ENCODE measurements around the gene ENC1.

The ENC1 gene

DNA sequence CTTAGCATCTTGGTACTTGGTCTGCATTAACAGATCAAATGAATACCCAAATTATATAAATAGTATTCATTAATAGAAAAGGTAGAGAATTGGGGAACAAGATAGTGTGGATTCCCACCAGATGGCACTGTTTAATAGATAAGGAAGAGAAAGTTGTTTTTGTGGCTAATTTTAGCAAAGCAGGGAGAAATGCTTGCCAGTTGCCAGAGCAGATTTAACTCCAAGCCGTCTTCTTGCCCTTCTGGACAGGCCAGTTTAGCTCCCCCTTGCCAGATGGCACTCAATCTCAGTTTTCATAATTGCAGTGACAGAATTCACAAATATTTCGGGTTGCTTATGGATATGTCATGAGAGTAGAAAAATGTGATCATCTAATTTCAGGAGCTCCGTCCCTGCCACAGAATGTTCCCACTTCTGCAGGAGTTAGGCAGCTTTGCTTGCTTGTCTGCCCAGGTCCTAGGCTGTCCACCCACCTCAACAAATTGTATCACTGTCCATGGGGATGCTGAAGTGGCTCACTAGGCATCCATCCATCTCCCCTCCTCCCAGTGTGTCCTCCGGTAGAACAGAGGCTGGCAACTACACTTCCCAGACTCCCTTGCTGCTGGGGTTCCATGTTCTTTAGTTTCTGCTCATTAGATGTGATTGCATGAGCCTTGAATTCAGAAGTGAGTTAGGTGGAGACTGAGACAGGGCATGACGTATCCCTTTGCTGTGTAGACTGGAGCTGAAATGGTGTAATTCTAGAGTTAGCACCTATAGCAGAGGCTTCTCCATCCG is 32.7 kb upstream of the ENC1 start:
- ATAC-seq (ENCODE audit: insufficient read depth, low read depth) (no peak; the same call in 2 of the 3 replicates), DNase-seq (no peak)
- Histone ChIP-seq H3K9ac (ENCODE audit: low read depth, low read length) (no peak overlapping the region), H4K20me1 (ENCODE audit: insufficient read depth, low read length) (no peaks in the 10 kb centered on the region), H3K9me3 (ENCODE audit: insufficient read depth, low read length, severe bottlenecking) (peaks cover 10% of the 10 kb centered on the region), H3K4me3 (ENCODE audit: low read depth in 1 of 2, low read length in 2 of 2) (no peak overlapping the region), H3K4me2 (ENCODE audit: insufficient read depth, low read length) (no peak overlapping the region), H3K27me3 (ENCODE audit: insufficient read depth, low read length, poor library complexity) (peaks cover 8% of the 10 kb centered on the region), H3K27ac (ENCODE audit: low read length) (no peak overlapping the region), H3K36me3 (ENCODE audit: insufficient read depth, low read length) (no peaks in the 10 kb centered on the region), H3K79me2 (ENCODE audit: insufficient read depth, low read length) (no peaks in the 10 kb centered on the region), H2AFZ (ENCODE audit: low read depth, low read length) (no peak overlapping the region), H3K4me1 (ENCODE audit: insufficient read depth, low read length) (no peaks in the 10 kb centered on the region)
- TF ChIP-seq, protein P1, sequence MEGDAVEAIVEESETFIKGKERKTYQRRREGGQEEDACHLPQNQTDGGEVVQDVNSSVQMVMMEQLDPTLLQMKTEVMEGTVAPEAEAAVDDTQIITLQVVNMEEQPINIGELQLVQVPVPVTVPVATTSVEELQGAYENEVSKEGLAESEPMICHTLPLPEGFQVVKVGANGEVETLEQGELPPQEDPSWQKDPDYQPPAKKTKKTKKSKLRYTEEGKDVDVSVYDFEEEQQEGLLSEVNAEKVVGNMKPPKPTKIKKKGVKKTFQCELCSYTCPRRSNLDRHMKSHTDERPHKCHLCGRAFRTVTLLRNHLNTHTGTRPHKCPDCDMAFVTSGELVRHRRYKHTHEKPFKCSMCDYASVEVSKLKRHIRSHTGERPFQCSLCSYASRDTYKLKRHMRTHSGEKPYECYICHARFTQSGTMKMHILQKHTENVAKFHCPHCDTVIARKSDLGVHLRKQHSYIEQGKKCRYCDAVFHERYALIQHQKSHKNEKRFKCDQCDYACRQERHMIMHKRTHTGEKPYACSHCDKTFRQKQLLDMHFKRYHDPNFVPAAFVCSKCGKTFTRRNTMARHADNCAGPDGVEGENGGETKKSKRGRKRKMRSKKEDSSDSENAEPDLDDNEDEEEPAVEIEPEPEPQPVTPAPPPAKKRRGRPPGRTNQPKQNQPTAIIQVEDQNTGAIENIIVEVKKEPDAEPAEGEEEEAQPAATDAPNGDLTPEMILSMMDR (IDR thresholded peaks at IDR 0.05; ENCODE audit: borderline replicate concordance, extremely low read depth, low read length, poor library complexity, severe bottlenecking), result peak; percentile 60
- no peak for TF ChIP-seq EZH2 (IDR thresholded peaks at IDR 0.05; ENCODE audit: borderline replicate concordance, low read depth, low read length, severe bottlenecking)

DNA sequence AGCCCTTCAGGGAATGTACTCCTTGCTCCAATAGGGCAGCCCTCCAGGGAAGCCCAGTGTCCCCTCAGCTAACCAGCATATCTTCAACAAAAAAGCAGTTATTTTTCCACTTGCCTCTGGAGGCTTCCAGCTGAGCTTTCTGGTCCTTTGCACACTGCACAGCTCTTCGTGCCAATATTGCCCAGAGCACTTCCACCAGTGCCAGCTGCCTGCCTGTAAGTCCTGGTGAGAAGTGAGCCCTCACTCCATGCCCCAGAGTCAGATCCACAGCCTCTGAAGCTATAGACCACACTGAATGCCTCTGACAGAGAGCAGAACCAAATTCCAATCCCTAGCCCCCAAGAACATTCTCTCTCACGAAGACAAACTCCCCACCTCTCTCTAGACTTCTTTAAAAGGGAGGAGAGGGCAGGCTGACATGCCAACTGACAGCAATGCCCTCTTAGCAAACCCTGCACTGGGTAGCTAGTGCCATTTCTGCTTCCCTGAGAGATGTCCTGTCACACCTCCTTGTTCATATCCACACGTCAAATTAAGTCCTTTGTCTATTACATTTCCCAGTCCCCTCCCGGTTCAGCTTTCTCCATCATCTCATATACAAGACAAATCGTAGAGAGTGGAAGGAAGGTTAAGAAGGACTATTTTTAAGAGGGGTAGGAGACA is 31.8 kb upstream of the ENC1 start:
- H4K20me1 ChIP-seq (ENCODE audit: insufficient read depth, low read length), result no peaks in the 10 kb centered on the region
- H3K27ac ChIP-seq (ENCODE audit: low read length), result no peak overlapping the region
- peaks cover 10% of the 10 kb centered on the region for H3K9me3 ChIP-seq (ENCODE audit: insufficient read depth, low read length, severe bottlenecking)
- H3K27me3 ChIP-seq (ENCODE audit: insufficient read depth, low read length, poor library complexity), result peaks cover 14% of the 10 kb centered on the region
- no peaks in the 10 kb centered on the region for H3K79me2 ChIP-seq (ENCODE audit: insufficient read depth, low read length)
- H3K4me1 ChIP-seq (ENCODE audit: insufficient read depth, low read length), result no peaks in the 10 kb centered on the region
- H2AFZ ChIP-seq (ENCODE audit: low read depth, low read length), result no peak overlapping the region
- no peak for TF ChIP-seq EZH2 (IDR thresholded peaks at IDR 0.05; ENCODE audit: borderline replicate concordance, low read depth, low read length, severe bottlenecking)
- H3K4me3 ChIP-seq (ENCODE audit: low read depth in 1 of 2, low read length in 2 of 2), result no peak overlapping the region
- no peak for DNase-seq
- no peak overlapping the region for H3K4me2 ChIP-seq (ENCODE audit: insufficient read depth, low read length)
- no peaks in the 10 kb centered on the region for H3K36me3 ChIP-seq (ENCODE audit: insufficient read depth, low read length)
- no peak for ATAC-seq (ENCODE audit: insufficient read depth, low read depth)
- H3K9ac ChIP-seq (ENCODE audit: low read depth, low read length), result no peak overlapping the region

DNA sequence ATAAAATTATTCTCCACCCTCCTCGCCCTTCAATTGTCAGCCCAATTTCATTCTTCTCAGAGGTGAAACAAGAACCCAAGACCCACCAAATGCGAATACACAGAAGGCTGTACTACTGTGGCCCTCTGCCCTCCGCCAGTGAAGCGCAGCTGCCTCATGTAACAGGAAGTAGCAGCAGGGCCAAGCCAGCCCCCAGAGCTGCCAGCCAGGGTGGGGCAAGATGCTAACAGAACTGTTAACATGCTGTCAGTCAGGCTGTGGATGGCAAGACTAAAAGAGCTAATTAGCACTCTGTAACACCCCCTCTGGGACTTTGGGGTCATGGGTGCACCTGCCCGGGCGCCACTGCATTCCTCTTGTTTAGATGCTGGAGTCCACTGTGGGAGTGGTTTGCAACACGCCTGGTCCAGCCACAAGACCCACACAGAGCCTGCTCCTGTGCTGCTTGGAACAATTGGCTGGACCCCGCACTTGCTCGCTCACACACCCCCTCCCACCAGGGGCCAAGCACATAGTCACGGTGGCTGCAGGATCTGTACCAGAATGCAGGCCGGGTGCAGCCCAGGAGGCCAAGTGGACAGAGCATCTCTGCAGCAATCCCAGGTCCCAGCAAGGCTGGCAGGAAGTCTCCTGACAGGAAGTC is 30.0 kb upstream of the ENC1 start:
- no peaks in the 10 kb centered on the region for H3K4me1 ChIP-seq (ENCODE audit: insufficient read depth, low read length)
- no peaks in the 10 kb centered on the region for H4K20me1 ChIP-seq (ENCODE audit: insufficient read depth, low read length)
- no peak for DNase-seq
- H2AFZ ChIP-seq (ENCODE audit: low read depth, low read length), result no peak overlapping the region
- no peak overlapping the region for H3K4me3 ChIP-seq (ENCODE audit: low read depth in 1 of 2, low read length in 2 of 2)
- H3K9ac ChIP-seq (ENCODE audit: low read depth, low read length), result no peak overlapping the region
- peaks cover 10% of the 10 kb centered on the region for H3K9me3 ChIP-seq (ENCODE audit: insufficient read depth, low read length, severe bottlenecking)
- no peak overlapping the region for H3K27ac ChIP-seq (ENCODE audit: low read length)
- H3K27me3 ChIP-seq (ENCODE audit: insufficient read depth, low read length, poor library complexity), result peaks cover 16% of the 10 kb centered on the region
- no peaks in the 10 kb centered on the region for H3K79me2 ChIP-seq (ENCODE audit: insufficient read depth, low read length)
- no peak overlapping the region for H3K4me2 ChIP-seq (ENCODE audit: insufficient read depth, low read length)
- no peak for ATAC-seq (ENCODE audit: insufficient read depth, low read depth)
- TF ChIP-seq, protein P1 (IDR thresholded peaks at IDR 0.05; ENCODE audit: borderline replicate concordance, extremely low read depth, low read length, poor library complexity, severe bottlenecking), result no peak
- TF ChIP-seq EZH2 (IDR thresholded peaks at IDR 0.05; ENCODE audit: borderline replicate concordance, low read depth, low read length, severe bottlenecking), result no peak
- no peaks in the 10 kb centered on the region for H3K36me3 ChIP-seq (ENCODE audit: insufficient read depth, low read length)

DNA sequence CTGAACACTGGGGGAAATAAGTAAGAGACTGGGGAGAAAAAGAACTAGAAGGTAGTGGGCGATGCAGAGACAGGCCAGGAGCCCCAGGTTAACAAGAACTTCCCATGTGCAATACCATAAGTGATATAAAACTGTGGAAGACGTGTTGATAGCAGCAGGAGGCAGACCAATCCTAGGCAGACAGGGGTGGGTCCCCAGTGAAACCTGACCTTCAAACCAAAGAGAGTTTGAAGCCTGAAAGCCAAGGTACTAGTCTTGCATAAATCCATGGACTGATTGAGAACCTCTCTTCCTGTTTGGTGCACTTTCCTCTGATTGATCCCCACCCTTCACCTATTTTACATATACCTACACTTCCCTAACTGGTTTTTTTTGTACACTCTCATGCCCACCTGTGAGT is 29.3 kb upstream of the ENC1 start:
- DNase-seq (no peak), ATAC-seq (ENCODE audit: insufficient read depth, low read depth) (no peak)
- H3K9me3 ChIP-seq (ENCODE audit: insufficient read depth, low read length, severe bottlenecking), result peaks cover 10% of the 10 kb centered on the region
- H3K79me2 ChIP-seq (ENCODE audit: insufficient read depth, low read length), result no peaks in the 10 kb centered on the region
- TF ChIP-seq, protein P1 (IDR thresholded peaks at IDR 0.05; ENCODE audit: borderline replicate concordance, extremely low read depth, low read length, poor library complexity, severe bottlenecking), result no peak
- TF ChIP-seq EZH2 (IDR thresholded peaks at IDR 0.05; ENCODE audit: borderline replicate concordance, low read depth, low read length, severe bottlenecking), result no peak
- H2AFZ ChIP-seq (ENCODE audit: low read depth, low read length), result no peak overlapping the region
- H3K27me3 ChIP-seq (ENCODE audit: insufficient read depth, low read length, poor library complexity), result peaks cover 11% of the 10 kb centered on the region
- H3K4me2 ChIP-seq (ENCODE audit: insufficient read depth, low read length), result no peak overlapping the region
- no peak overlapping the region for H3K4me3 ChIP-seq (ENCODE audit: low read depth in 1 of 2, low read length in 2 of 2)
- no peaks in the 10 kb centered on the region for H4K20me1 ChIP-seq (ENCODE audit: insufficient read depth, low read length)
- H3K4me1 ChIP-seq (ENCODE audit: insufficient read depth, low read length), result no peaks in the 10 kb centered on the region
- H3K9ac ChIP-seq (ENCODE audit: low read depth, low read length), result no peak overlapping the region
- no peaks in the 10 kb centered on the region for H3K36me3 ChIP-seq (ENCODE audit: insufficient read depth, low read length)
- H3K27ac ChIP-seq (ENCODE audit: low read length), result no peak overlapping the region

Measured in DND-41 (cell line).